Panc1 (cell line): ENCODE results near the gene RFX7. TPM values are rescaled to one million over a fixed set of nuclear protein-coding genes. Genes with fewer than 3 reads are reported as not detected.

Experiments
- ATAC-seq: fragments of 200-7000 bp; cut with Tn5 transposase; 2 replicates; pipeline ENCODE4 v1.9.1; 2020; ENCODE audit warnings: mild to moderate bottlenecking, moderate library complexity
- BruUV-seq: library from RNA; stranded (reverse); fragments of 400-500 nt; replicated peaks from 2 replicates; lab custom pipeline; 2021; lab: Mats Ljungman, UMichigan
- CTCF ChIA-PET: fragments of 300-600 bp; sonication (Branson Sonifier 250); formaldehyde crosslinking; loops from one replicate; lab custom pipeline; 2022; ENCODE audit warnings: antibody characterized with exemption; lab: Charles Lee
- POLR2A ChIA-PET: fragments of 300-600 bp; sonication (Branson Sonifier 250); formaldehyde crosslinking; loops from one replicate; lab custom pipeline; 2022; ENCODE audit warnings: antibody characterized with exemption; lab: Charles Lee
- DNase-seq: peaks from one replicate; pipeline ENCODE4 v3.0.0-alpha.2; 2010; ENCODE audit warnings: low read depth, low spot score
- H3K27ac ChIP-seq: 2 replicates; pipeline ENCODE4 v1.5.1; 2011; ENCODE audit warnings: mild to moderate bottlenecking, low read length, inconsistent platforms
- H3K27me3 ChIP-seq: fragments of 200-500 bp; sonication (Bioruptor generic); 2 replicates; pipeline ENCODE4 v1.6.0; 2014; ENCODE audit warnings: low read length, inconsistent platforms; ENCODE audit not compliant: control insufficient read depth, insufficient read depth
- H3K36me3 ChIP-seq: fragments of 200-500 bp; sonication (Bioruptor generic); 2 replicates; pipeline ENCODE4 v1.5.1; 2014; ENCODE audit warnings: inconsistent platforms, mild to moderate bottlenecking, low read length, moderate library complexity; ENCODE audit not compliant: control insufficient read depth, insufficient read depth
- H3K4me1 ChIP-seq: 2 replicates; pipeline ENCODE4 v1.5.1; 2011; ENCODE audit warnings: inconsistent platforms, mild to moderate bottlenecking, low read length, moderate library complexity; ENCODE audit not compliant: control insufficient read depth, insufficient read depth
- H3K4me3 ChIP-seq, 2 experiments: 2 replicates each; pipeline ENCODE4 v1.5.1; 2011 to 2012; ENCODE audit warnings: low read depth in 2 of 2, low read length in 2 of 2, mild to moderate bottlenecking in 2 of 2, inconsistent platforms in 1 of 2, moderate library complexity in 1 of 2
- H3K9me3 ChIP-seq: fragments of 200-500 bp; sonication (Bioruptor generic); 2 replicates; pipeline ENCODE4 v1.5.1; 2014; ENCODE audit warnings: low read depth, mild to moderate bottlenecking, inconsistent platforms, low read length, moderate library complexity; ENCODE audit not compliant: control insufficient read depth, insufficient read depth
- CTCF ChIP-seq: fragments of 450-650 bp; IDR thresholded peaks from 2 replicates; pipeline ENCODE4 v1.5.1; 2017; ENCODE audit warnings: mild to moderate bottlenecking
- POLR2AphosphoS5 ChIP-seq: IDR thresholded peaks from 2 replicates; pipeline ENCODE4 v1.6.1; 2012; ENCODE audit warnings: mild to moderate bottlenecking, low read depth, low read length, moderate library complexity
- REST ChIP-seq, 2 experiments: IDR thresholded peaks; 2 replicates each; pipeline ENCODE4 v1.6.1; 2011 to 2012; ENCODE audit warnings: low read depth in 2 of 2, control low read depth in 1 of 2, low read length in 1 of 2, mild to moderate bottlenecking in 1 of 2, moderate library complexity in 1 of 2; ENCODE audit not compliant: insufficient read depth in 1 of 2
- SIN3A ChIP-seq: IDR thresholded peaks from 2 replicates; pipeline ENCODE4 v1.6.1; 2012; ENCODE audit warnings: low read depth, mild to moderate bottlenecking, low read length, moderate library complexity, borderline replicate concordance; ENCODE audit not compliant: insufficient read depth
- TCF7L2 ChIP-seq: IDR thresholded peaks from 2 replicates; pipeline ENCODE4 v1.6.1; 2011; ENCODE audit warnings: mild to moderate bottlenecking, low read depth, low read length, inconsistent platforms
- in situ Hi-C: cut with HindIII; loops from 2 replicates; pipeline ENCODE4 v1.10.0; 2016; ENCODE audit warnings: low sequenced_read_pairs, low pct_unique_long_range_greater_than_20kb
- intact Hi-C: fragments of 100-400 bp; cut with micrococcal nuclease; formaldehyde crosslinking; loops from one replicate; pipeline ENCODE4 v1.10.0; 2022; ENCODE audit not compliant: unreplicated experiment
- total RNA-seq: library from RNA; stranded (reverse); gene quantifications from one replicate; pipeline ENCODE4 v1.2.1, GENCODE V29; 2021; ENCODE audit not compliant: unreplicated experiment

RFX7 gene
- total RNA-seq, 1 experiment from 2014 or later = 24.2 TPM

GRCh38 chr15:56165234-56165633 lies 78.4 kb downstream of the RFX7 start:
- in situ Hi-C loops = no loop called here
- no peaks in the 10 kb centered on the region for H3K9me3 ChIP-seq
- TF ChIP-seq REST (IDR thresholded peaks at IDR 0.05; ENCODE audit: insufficient read depth in 1 of 2, low read depth in 2 of 2, low read length in 1 of 2) = no peak
- no peak for TF ChIP-seq SIN3A
- no peak for TF ChIP-seq CTCF
- TF ChIP-seq POLR2AphosphoS5 = no peak
- no peak for TF ChIP-seq TCF7L2

GRCh38 chr15:56160966-56161365 lies 82.7 kb downstream of the RFX7 start:
- no peak for DNase-seq
- TF ChIP-seq SIN3A (no peak), CTCF (no peak), REST (IDR thresholded peaks at IDR 0.05; ENCODE audit: insufficient read depth in 1 of 2, low read depth in 2 of 2, low read length in 1 of 2) (no peak), TCF7L2 (no peak)
- no TSS peak for BruUV-seq
- in situ Hi-C loops = no loop called here
- Histone ChIP-seq H3K27ac (no peak overlapping the region), H3K36me3 (no peaks in the 10 kb centered on the region), H3K9me3 (no peaks in the 10 kb centered on the region; the same call in 1 of the 2 replicates), H3K27me3 (no peaks in the 10 kb centered on the region), H3K4me1 (no peaks in the 10 kb centered on the region), H3K4me3 (no peak overlapping the region)
- no peak for ATAC-seq
- intact Hi-C loops = no loop called here
- ChIA-PET CTCF (no interaction called here), POLR2A (no interaction called here)

More at GRCh38 chr15:56165234-56165633, 78.4 kb downstream of the RFX7 start:
- no peaks in the 10 kb centered on the region for H3K4me1 ChIP-seq
- ChIA-PET CTCF (no interaction called here), POLR2A (no interaction called here)
- ATAC-seq (no peak), DNase-seq (no peak)
- no peak overlapping the region for H3K4me3 ChIP-seq
- H3K27ac ChIP-seq = no peak overlapping the region
- no TSS peak for BruUV-seq
- no peaks in the 10 kb centered on the region for H3K27me3 ChIP-seq
- intact Hi-C loops = no loop called here
- no peaks in the 10 kb centered on the region for H3K36me3 ChIP-seq
